ENCODE measurements around the gene USP33.

- TF ChIP-seq CTCF (IDR thresholded peaks at IDR 0.05 in 2 of 3, conservative IDR thresholded peaks at IDR 0.05 in 1 of 3; ENCODE audit: control insufficient read depth in 2 of 3, extremely low read depth in 1 of 3, insufficient read depth in 1 of 3, low read depth in 3 of 3, low read length in 3 of 3) (no peak), ATF3 (IDR thresholded peaks at IDR 0.05; ENCODE audit: borderline replicate concordance, extremely low read depth, low read depth, low read length) (no peak), POLR2A (IDR thresholded peaks at IDR 0.05; ENCODE audit: low read depth, low read length) (no peak), ZZZ3 (IDR thresholded peaks at IDR 0.05; ENCODE audit: control insufficient read depth, insufficient read length, low read depth) (no peak), NFYA (IDR thresholded peaks at IDR 0.05; ENCODE audit: borderline replicate concordance, low read depth, low read length) (no peak), NRF1 (conservative IDR thresholded peaks at IDR 0.05; ENCODE audit: low read depth, low read length) (no peak), POLR2AphosphoS5 (IDR thresholded peaks at IDR 0.05; ENCODE audit: low read length) (no peak), SP1 (IDR thresholded peaks at IDR 0.05; ENCODE audit: low read depth, low read length) (no peak), NR2C2 (IDR thresholded peaks at IDR 0.05; ENCODE audit: borderline replicate concordance, control insufficient read depth, insufficient read length, low read depth) (no peak), SMAD5 (IDR thresholded peaks at IDR 0.05; ENCODE audit: low read depth) (no peak), SUZ12 (IDR thresholded peaks at IDR 0.05; ENCODE audit: unreplicated experiment) (no peak), YY1 (IDR thresholded peaks at IDR 0.05; ENCODE audit: low read depth, low read length) (no peak), CEBPB (IDR thresholded peaks at IDR 0.05; ENCODE audit: borderline replicate concordance in 1 of 2, low read depth in 2 of 2, low read length in 2 of 2) (no peak), MAX (IDR thresholded peaks at IDR 0.05; ENCODE audit: low read depth, low read length) (no peak)
Observed at GRCh38 chr1:77670330-77670729, 89.3 kb downstream of the USP33 start.

Data from GM12878 (cell line).